ENCODE measurements around the gene PVALB.

Gene PVALB

DNA sequence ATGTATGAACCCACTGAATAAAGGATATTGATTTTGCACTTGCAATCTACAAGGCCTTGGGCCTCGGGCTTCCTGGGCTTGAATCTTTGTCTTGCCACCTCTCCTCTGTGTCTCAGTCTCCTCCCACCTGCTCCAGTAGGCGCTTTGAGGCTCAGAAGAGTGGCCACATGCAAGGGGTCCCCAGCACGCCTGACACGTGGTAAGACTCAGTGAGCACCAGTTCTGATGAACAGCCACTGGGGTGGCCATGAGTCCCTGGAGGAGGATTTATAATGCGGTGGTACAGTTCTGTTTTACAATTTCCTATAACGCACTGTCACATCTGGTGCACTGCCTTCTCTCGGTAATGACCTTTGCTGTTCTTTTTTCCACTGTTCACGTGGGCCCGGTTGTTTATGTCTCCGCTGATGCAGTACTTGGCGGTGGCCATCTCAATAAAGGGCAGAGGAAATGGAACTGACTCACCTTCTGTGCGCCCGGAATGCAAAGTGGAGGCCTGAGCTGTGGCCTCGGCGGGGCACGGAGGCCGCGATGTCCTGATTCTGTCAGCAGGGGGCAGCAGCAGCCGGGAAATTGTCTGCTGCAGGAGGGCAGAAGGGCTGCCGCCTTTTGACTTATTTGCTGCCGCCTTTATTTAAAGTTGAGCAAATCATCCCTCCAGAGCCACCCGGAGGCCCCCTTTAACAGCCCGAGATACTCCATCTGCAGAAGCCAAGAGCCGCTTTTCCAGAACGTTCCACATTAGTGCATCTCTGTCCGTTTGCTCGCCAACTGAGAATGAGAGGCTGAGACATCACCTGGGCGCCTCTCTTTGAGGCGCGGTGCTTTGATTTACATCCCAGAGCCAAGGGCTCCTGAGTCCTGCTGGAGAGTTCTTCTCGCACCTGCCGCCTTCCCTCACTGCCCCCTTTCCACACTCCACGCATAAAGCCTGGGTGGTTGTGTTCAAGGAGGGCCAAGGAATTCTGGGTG is 34.9 kb downstream of the PVALB start:
- Histone ChIP-seq H3K4me1 (ENCODE audit: insufficient read depth, low read length) (peaks cover 6% of the 10 kb centered on the region; the same call in 1 of the 2 replicates), H3K27ac (ENCODE audit: low read length) (peak overlapping the region; percentile 32), H3K9ac (ENCODE audit: low read depth, low read length) (peak overlapping the region; percentile 42; the same call in 1 of the 2 replicates), H3K4me3 (ENCODE audit: low read length) (peak overlapping the region; percentile 34; the same call in 1 of the 2 replicates), H3K36me3 (ENCODE audit: insufficient read depth, low read depth, low read length) (no peaks in the 10 kb centered on the region), H3K9me3 (ENCODE audit: insufficient read depth, low read depth, low read length) (peaks cover 8% of the 10 kb centered on the region), H3K27me3 (ENCODE audit: insufficient read depth, low read length) (peaks cover 30% of the 10 kb centered on the region)

- Histone ChIP-seq H3K27ac (ENCODE audit: low read length) (no peak overlapping the region), H3K9ac (ENCODE audit: low read depth, low read length) (no peak overlapping the region), H3K36me3 (ENCODE audit: insufficient read depth, low read depth, low read length) (no peaks in the 10 kb centered on the region), H3K27me3 (ENCODE audit: insufficient read depth, low read length) (peaks cover 29% of the 10 kb centered on the region), H3K4me1 (ENCODE audit: insufficient read depth, low read length) (peaks cover 3% of the 10 kb centered on the region; the same call in 1 of the 2 replicates), H3K9me3 (ENCODE audit: insufficient read depth, low read depth, low read length) (peaks cover 8% of the 10 kb centered on the region), H3K4me3 (ENCODE audit: low read length) (no peak overlapping the region)
Measured at GRCh38 chr22:36778020-36778419, 38.8 kb downstream of the PVALB start.

- H3K4me3 ChIP-seq (ENCODE audit: low read length) = peak overlapping the region; percentile 54
Measured at GRCh38 chr22:36776722-36777121, 40.1 kb downstream of the PVALB start.

GRCh38 chr22:36775964-36776669 is 40.7 kb downstream of the PVALB start, which contains the start of gene IFT27:
IFT27 (minus strand) TSS chr22:36776119; CDS start chr22:36775707, 412 bp downstream.
- Histone ChIP-seq H3K4me1 (ENCODE audit: insufficient read depth, low read length) (no peaks in the 10 kb centered on the region; the same call in 1 of the 2 replicates), H3K36me3 (ENCODE audit: insufficient read depth, low read depth, low read length) (peaks cover 10% of the 10 kb centered on the region; the same call in 1 of the 2 replicates), H3K9me3 (ENCODE audit: insufficient read depth, low read depth, low read length) (peaks cover 8% of the 10 kb centered on the region), H3K4me3 (ENCODE audit: low read length) (peak within 1 kb of the TSS; percentile 92), H3K9ac (ENCODE audit: low read depth, low read length) (peak within 1 kb of the TSS; percentile 83; the same call in 1 of the 2 replicates), H3K27me3 (ENCODE audit: insufficient read depth, low read length) (peaks cover 15% of the 10 kb centered on the region), H3K27ac (ENCODE audit: low read length) (no peak within 1 kb of the TSS)

More at GRCh38 chr22:36776722-36777121, 40.1 kb downstream of the PVALB start:
- H3K27ac ChIP-seq (ENCODE audit: low read length) = no peak overlapping the region
- peaks cover 2% of the 10 kb centered on the region; the same call in 1 of the 2 replicates for H3K4me1 ChIP-seq (ENCODE audit: insufficient read depth, low read length)
- peak overlapping the region; percentile 77; the same call in 1 of the 2 replicates for H3K9ac ChIP-seq (ENCODE audit: low read depth, low read length)
- H3K9me3 ChIP-seq (ENCODE audit: insufficient read depth, low read depth, low read length) = peaks cover 8% of the 10 kb centered on the region
- H3K27me3 ChIP-seq (ENCODE audit: insufficient read depth, low read length) = peaks cover 20% of the 10 kb centered on the region
- H3K36me3 ChIP-seq (ENCODE audit: insufficient read depth, low read depth, low read length) = peaks cover 7% of the 10 kb centered on the region; the same call in 1 of the 2 replicates

GRCh38 chr22:36775586-36775963 is 41.3 kb downstream of the PVALB start:
- Histone ChIP-seq H3K36me3 (ENCODE audit: insufficient read depth, low read depth, low read length) (peaks cover 11% of the 10 kb centered on the region; the same call in 1 of the 2 replicates), H3K9ac (ENCODE audit: low read depth, low read length) (peak overlapping the region; percentile 83; the same call in 1 of the 2 replicates), H3K27me3 (ENCODE audit: insufficient read depth, low read length) (peaks cover 15% of the 10 kb centered on the region), H3K4me1 (ENCODE audit: insufficient read depth, low read length) (no peaks in the 10 kb centered on the region; the same call in 1 of the 2 replicates), H3K27ac (ENCODE audit: low read length) (no peak overlapping the region), H3K9me3 (ENCODE audit: insufficient read depth, low read depth, low read length) (peaks cover 8% of the 10 kb centered on the region), H3K4me3 (ENCODE audit: low read length) (peak overlapping the region; percentile 92)

DNA sequence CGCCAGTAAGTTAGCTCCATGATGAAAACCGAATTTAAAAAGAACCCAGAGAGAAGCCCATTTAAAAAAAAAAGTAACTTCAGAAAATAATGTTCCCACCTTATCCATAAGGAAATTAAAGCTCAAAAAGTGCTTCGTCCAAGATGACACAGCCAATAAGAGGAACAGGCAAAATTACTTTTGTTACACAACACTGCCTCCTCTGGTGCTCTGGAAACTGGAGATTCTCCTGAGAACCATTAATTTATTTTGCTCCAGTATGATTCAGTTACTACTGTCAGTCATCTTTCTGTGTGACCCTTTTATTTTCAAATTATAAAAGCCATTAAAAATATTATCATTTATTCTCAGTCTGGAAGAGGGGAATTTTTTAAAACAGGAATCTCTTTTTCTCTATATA is 42.9 kb downstream of the PVALB start:
- peaks cover 11% of the 10 kb centered on the region; the same call in 1 of the 2 replicates for H3K36me3 ChIP-seq (ENCODE audit: insufficient read depth, low read depth, low read length)
- no peak overlapping the region for H3K9ac ChIP-seq (ENCODE audit: low read depth, low read length)
- peaks cover 8% of the 10 kb centered on the region for H3K9me3 ChIP-seq (ENCODE audit: insufficient read depth, low read depth, low read length)
- no peak overlapping the region for H3K4me3 ChIP-seq (ENCODE audit: low read length)
- no peak overlapping the region for H3K27ac ChIP-seq (ENCODE audit: low read length)
- peaks cover 15% of the 10 kb centered on the region for H3K27me3 ChIP-seq (ENCODE audit: insufficient read depth, low read length)
- no peaks in the 10 kb centered on the region; the same call in 1 of the 2 replicates for H3K4me1 ChIP-seq (ENCODE audit: insufficient read depth, low read length)

DNA sequence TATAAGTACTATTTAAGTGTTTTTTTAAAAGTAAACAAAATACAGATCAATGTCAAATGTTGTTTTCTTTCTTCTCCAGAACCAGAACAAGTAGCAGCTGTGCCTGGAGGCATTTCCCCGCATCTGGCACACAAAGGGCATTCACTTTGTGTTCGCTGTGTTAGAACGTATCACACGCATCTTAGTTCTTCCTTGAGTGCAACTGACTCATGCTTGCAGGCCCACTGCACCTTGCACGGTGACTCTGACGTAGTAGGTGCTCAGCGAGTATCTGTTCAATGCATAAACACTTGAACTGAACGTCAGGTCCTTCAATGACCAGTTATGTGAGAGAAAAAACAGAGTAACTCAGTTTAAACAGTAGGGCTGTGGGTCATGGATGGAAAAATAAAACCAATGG is 44.4 kb downstream of the PVALB start:
- H3K27me3 ChIP-seq (ENCODE audit: insufficient read depth, low read length) = peaks cover 9% of the 10 kb centered on the region
- no peak overlapping the region for H3K27ac ChIP-seq (ENCODE audit: low read length)

GRCh38 chr22:36771356-36772063 is 45.3 kb downstream of the PVALB start:
- peaks cover 22% of the 10 kb centered on the region; the same call in 1 of the 2 replicates for H3K36me3 ChIP-seq (ENCODE audit: insufficient read depth, low read depth, low read length)

More for the DNA sequence above, 44.4 kb downstream of the PVALB start:
- Histone ChIP-seq H3K4me1 (ENCODE audit: insufficient read depth, low read length) (no peaks in the 10 kb centered on the region; the same call in 1 of the 2 replicates), H3K9ac (ENCODE audit: low read depth, low read length) (no peak overlapping the region), H3K9me3 (ENCODE audit: insufficient read depth, low read depth, low read length) (no peaks in the 10 kb centered on the region), H3K4me3 (ENCODE audit: low read length) (no peak overlapping the region), H3K36me3 (ENCODE audit: insufficient read depth, low read depth, low read length) (peaks cover 13% of the 10 kb centered on the region; the same call in 1 of the 2 replicates)

DNA sequence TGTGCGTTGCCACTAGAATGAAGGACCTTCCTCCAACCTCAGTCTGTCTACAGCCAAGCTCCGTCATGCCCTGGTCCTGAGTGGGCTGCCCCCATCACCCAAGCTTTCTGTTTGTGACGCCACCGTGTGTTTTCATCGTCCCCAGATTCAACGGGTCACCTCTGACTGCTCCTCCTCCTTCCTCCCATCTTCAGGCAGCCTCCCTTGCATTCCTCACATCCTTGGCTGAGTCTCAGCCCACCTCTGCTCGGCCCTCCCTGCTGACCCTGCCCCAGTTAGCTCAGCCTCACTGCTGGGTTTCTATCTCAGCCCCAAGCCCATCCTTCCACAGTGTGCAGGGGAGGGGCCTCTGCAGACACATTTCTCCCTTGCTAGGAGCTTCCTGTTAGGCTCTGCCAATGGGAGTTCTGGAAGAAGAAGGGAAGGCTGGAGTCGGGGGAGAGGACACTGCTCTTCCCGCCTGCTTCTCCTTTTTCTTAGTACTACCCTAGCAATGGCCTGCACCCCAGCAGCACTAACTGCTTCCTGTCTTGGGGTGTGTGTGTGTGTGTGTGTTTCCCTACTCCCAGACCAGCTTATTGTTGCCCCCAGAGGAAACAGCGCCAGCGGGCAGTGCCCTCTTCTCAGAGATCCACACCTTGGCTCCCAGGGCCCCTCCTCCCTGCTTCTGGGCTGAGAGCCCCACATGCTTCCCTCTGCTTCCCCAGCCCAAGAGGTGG is 46.2 kb downstream of the PVALB start:
- Histone ChIP-seq H3K27me3 (ENCODE audit: insufficient read depth, low read length) (no peaks in the 10 kb centered on the region), H3K27ac (ENCODE audit: low read length) (no peak overlapping the region), H3K4me3 (ENCODE audit: low read length) (no peak overlapping the region), H3K36me3 (ENCODE audit: insufficient read depth, low read depth, low read length) (peaks cover 26% of the 10 kb centered on the region), H3K4me1 (ENCODE audit: insufficient read depth, low read length) (no peaks in the 10 kb centered on the region), H3K9ac (ENCODE audit: low read depth, low read length) (no peak overlapping the region), H3K9me3 (ENCODE audit: insufficient read depth, low read depth, low read length) (no peaks in the 10 kb centered on the region)

More at GRCh38 chr22:36771356-36772063, 45.3 kb downstream of the PVALB start:
- Histone ChIP-seq H3K27me3 (ENCODE audit: insufficient read depth, low read length) (no peaks in the 10 kb centered on the region), H3K27ac (ENCODE audit: low read length) (no peak overlapping the region), H3K9me3 (ENCODE audit: insufficient read depth, low read depth, low read length) (no peaks in the 10 kb centered on the region), H3K4me3 (ENCODE audit: low read length) (no peak overlapping the region), H3K9ac (ENCODE audit: low read depth, low read length) (no peak overlapping the region), H3K4me1 (ENCODE audit: insufficient read depth, low read length) (no peaks in the 10 kb centered on the region; the same call in 1 of the 2 replicates)
